Fibroblast of pulmonary artery (primary cell): ENCODE results near the gene NBL1.

Experiments used
- DNase-seq: peaks from one replicate; pipeline ENCODE4 v3.0.0-alpha.2; 2010; ENCODE audit warnings: low read depth
- H3K4me3 ChIP-seq: replicated peaks from 2 replicates; pipeline ENCODE4 v1.5.1; 2011; ENCODE audit warnings: low read depth, mild to moderate bottlenecking, control low read depth, low read length, moderate library complexity
- CTCF ChIP-seq: IDR thresholded peaks from 2 replicates; pipeline ENCODE4 v1.5.1; 2011; ENCODE audit warnings: mild to moderate bottlenecking, control low read depth, low read length, inconsistent platforms; ENCODE audit errors: missing control alignments

Gene NBL1, protein sequence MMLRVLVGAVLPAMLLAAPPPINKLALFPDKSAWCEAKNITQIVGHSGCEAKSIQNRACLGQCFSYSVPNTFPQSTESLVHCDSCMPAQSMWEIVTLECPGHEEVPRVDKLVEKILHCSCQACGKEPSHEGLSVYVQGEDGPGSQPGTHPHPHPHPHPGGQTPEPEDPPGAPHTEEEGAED

DNA sequence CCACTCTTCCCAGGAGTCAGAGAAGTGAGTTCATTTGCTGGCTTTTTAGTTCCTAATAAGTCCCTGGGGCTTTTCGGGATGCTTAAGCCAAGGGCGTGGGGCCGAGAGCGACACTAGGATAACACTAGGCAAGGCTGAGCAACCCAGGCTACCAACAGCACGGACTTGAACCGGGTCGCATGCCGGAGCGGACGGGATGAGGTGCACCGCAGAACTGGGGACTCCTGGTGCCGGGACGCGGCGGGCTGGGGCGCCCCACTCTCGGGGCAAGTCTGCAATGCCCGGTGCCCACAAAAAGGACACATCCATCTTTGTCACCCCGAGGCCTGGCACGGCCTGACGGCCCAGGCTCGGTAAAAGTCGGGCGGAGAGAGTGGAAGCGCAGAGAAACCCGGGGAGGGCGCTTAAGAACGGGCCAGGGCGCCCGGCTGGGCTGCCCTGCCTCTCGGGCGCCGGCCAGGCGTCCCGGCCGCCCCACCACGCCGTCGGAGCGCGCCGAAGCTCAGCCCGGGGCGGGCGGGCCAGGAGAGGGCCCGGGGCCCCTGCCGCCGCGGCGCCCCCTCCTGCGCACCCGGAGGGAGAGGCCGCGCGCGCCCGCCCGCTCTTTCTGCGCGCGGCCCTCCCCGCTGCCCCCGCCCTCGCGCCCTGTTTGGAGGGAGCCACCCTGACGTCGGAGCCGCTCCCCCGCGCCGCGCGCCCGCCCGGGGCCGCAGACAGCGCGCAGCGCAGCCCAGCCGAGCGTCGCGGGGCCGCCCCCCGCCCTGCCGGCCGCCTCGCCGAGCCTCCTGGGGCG lies at the start of gene NBL1:
TSS of gene NBL1 (plus strand) at position 710 of the 793 bp plus-strand sequence. CDS start 10,720 bp downstream, outside the sequence.
- no peak for TF ChIP-seq CTCF
- peak within 1 kb of the TSS; percentile 77 for H3K4me3 ChIP-seq
- peak; percentile 67 for DNase-seq

DNA sequence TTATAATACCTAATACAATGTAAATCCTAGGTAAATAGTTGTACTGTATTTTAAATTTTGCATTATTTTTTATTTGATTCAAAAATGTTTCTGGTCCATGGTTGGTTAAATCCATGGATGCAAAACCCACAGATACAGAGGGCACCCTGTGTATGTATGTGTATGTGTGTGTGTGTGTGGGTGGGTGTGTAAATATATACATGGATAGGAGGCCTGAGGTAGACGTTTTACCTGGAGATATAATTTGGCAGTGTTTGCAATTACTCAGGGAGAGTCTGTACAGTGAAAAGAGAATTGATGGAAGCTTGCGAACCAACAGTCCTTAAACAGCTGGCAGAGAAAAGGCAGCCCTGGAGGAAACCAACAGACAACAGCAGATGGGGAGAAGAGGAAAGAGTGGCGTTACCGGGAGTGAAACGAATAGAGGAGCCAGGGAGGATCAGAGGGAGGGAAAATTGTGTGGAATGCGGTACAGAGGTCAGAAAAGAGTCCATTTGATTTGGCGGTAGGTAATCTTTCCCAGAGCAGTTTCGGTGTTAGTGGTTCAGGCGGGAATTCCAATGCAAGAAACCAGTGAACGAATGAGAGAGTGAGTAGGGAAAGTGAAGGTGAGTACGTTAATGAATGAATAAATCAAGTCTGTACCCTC lies 47.9 kb upstream of the NBL1 start:
- no peak for TF ChIP-seq CTCF
- peak overlapping the region; percentile 65 for H3K4me3 ChIP-seq
- DNase-seq = no peak

- no peak for TF ChIP-seq CTCF
- peak; percentile 98 for DNase-seq
- peak overlapping the region; percentile 65 for H3K4me3 ChIP-seq
Measured at GRCh38 chr1:19596714-19597495, 47.2 kb upstream of the NBL1 start.

DNA sequence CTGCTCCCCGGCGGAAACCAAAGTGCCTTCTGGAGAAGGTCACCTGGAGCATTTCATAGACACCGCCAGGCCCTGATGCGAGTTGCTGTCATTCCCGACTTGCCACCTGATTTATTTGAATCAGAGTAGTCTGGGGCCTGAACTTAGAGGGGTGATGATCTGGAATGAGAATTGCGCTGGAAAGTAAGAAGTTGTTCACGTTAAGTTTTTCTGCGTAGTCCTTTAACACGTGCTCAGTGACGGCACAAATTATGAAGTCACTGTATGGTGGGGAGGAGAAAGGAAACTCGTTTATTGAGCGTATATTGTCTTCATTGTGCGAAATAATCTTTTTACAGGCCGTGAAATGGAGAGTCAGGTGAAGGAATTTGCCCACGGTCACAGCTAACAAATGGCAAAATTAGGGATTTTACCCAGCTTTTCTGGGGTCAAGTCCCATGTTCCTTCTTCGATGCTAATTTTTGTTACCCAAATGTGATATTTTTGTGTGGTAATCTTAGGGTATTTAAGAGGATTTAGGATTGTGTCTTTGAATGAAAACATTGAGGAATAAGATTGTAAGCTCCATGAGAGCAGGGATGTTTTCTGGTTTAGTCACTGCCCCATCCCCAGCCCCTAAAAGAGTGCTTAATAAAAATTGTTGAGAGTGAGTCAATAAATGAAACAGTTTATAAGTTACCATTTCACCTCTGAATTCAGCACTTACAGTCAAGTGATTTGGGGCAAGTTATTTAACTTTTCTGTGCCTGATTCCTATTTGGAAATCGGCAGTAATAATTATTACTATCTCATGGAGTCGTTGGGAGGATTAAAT lies 46.4 kb upstream of the NBL1 start:
- peak; percentile 56 for DNase-seq
- TF ChIP-seq CTCF = no peak
- H3K4me3 ChIP-seq = peak overlapping the region; percentile 65

- TF ChIP-seq CTCF = no peak
Measured at GRCh38 chr1:19599810-19600209, 44.3 kb upstream of the NBL1 start.

GRCh38 chr1:19602486-19602885 lies 41.6 kb upstream of the NBL1 start:
- no peak overlapping the region for H3K4me3 ChIP-seq
- DNase-seq = no peak
- no peak for TF ChIP-seq CTCF

More at GRCh38 chr1:19599810-19600209, 44.3 kb upstream of the NBL1 start:
- no peak overlapping the region for H3K4me3 ChIP-seq
- DNase-seq = no peak
